Endothelial cell of umbilical vein (primary cell): Measurements from ENCODE around the gene DIP2B.

Experiments used
- EZH2 ChIP-seq: IDR thresholded peaks from 2 replicates; pipeline ENCODE4 v1.6.1; 2012; ENCODE audit warnings: borderline replicate concordance, low read depth, mild to moderate bottlenecking, moderate library complexity, low read length, inconsistent platforms; ENCODE audit not compliant: severe bottlenecking
- POLR2AphosphoS5 ChIP-seq: IDR thresholded peaks from 2 replicates; pipeline ENCODE4 v1.6.1; 2012; ENCODE audit warnings: low read depth, mild to moderate bottlenecking, control low read depth, low read length, moderate library complexity; ENCODE audit not compliant: insufficient read depth
- TF ChIP-seq, protein P1 (sequence below), 2 donors: IDR thresholded peaks; 1 replicate in 1 of 2; 2 replicates in 1 of 2; pipeline ENCODE4 v1.5.1; 2011; ENCODE audit warnings: low read length in 2 of 2, mild to moderate bottlenecking in 2 of 2, moderate library complexity in 2 of 2, control low read depth in 1 of 2, inconsistent platforms in 1 of 2, low read depth in 1 of 2; ENCODE audit not compliant: insufficient read depth in 1 of 2; ENCODE audit errors: extremely low read depth in 1 of 2

DNA sequence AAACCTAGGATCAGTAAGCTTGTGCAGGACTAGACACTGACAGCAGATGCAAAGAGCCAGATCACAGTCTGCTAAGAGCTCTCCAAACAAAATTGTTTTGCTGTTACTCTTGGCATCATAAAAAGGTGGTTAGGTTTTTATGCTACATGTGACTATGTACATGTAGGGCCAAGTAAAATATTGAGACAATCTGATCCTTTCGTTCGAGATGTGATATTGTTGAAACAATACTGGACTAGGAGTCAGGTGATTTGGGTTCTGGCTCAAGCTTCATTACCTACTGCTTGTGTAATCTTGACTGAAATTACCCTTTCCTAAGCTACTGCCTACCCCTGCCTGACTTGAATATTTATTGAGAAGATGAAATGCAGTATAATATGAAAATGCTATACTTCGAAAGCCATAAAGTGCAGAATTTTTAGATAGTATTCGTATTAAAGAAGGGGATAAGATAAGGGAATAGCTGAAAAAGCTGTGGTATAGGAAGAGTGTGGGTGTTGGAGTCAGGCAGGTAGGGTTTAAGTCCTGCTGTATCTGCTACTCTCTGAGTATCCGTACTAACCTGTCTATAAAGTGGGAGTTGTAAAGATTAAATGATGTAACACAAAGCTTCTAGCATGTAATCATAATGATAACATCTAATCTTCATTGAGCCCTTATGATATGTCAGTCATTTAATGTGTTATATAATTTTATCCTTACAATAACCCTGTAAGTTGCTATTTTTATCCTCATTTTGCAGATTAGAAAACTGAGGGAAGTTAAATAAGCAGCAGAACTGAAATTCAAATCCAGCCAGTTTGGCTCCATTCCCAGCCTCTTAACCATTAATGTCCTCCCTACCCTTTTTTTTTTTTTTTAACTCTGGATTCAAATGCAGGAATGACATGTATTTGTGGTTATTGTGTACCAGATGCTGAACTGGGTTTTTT lies 220.5 kb downstream of the DIP2B start:
- TF ChIP-seq, protein P1, sequence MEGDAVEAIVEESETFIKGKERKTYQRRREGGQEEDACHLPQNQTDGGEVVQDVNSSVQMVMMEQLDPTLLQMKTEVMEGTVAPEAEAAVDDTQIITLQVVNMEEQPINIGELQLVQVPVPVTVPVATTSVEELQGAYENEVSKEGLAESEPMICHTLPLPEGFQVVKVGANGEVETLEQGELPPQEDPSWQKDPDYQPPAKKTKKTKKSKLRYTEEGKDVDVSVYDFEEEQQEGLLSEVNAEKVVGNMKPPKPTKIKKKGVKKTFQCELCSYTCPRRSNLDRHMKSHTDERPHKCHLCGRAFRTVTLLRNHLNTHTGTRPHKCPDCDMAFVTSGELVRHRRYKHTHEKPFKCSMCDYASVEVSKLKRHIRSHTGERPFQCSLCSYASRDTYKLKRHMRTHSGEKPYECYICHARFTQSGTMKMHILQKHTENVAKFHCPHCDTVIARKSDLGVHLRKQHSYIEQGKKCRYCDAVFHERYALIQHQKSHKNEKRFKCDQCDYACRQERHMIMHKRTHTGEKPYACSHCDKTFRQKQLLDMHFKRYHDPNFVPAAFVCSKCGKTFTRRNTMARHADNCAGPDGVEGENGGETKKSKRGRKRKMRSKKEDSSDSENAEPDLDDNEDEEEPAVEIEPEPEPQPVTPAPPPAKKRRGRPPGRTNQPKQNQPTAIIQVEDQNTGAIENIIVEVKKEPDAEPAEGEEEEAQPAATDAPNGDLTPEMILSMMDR (IDR thresholded peaks at IDR 0.05; ENCODE audit: extremely low read depth in 1 of 2, insufficient read depth in 1 of 2, low read depth in 1 of 2, low read length in 2 of 2), result no peak
- TF ChIP-seq EZH2 (no peak), POLR2AphosphoS5 (no peak)
